Psoas muscle (tissue), 8 donors: ENCODE measurements around the gene BBS9. TPM values are rescaled to one million over a fixed set of nuclear protein-coding genes. Genes with fewer than 3 reads are reported as not detected.
A peak's percentile ranks its signal among the peaks of the same experiment; 100 is the strongest.

Experiments
- ATAC-seq, 4 donors: fragments of 200-7000 bp; cut with Tn5 transposase; one replicate each; pipeline ENCODE4 v1.9.1; 2020; ENCODE audit warnings: moderate library complexity in 3 of 4, mild to moderate bottlenecking in 2 of 4
- DNase-seq, 2 donors: peaks; one replicate each; pipeline ENCODE4 v3.0.0-alpha.2; 2020
- H3K27ac ChIP-seq: fragments of 200-600 bp; one replicate; pipeline ENCODE4 v1.8.0; 2022
- H3K27me3 ChIP-seq, 3 donors: fragments of 200-600 bp in 1 of 3; one replicate each; pipeline versions ENCODE4 v1.6.1 to v1.8.0; 2013 to 2022; ENCODE audit warnings: low read length in 2 of 3, mild to moderate bottlenecking in 2 of 3, moderate library complexity in 1 of 3; ENCODE audit not compliant: insufficient read depth in 3 of 3
- H3K36me3 ChIP-seq, 2 donors: fragments of 200-600 bp in 1 of 2; one replicate each; pipeline versions ENCODE4 v1.6.1 to v1.8.0; 2013 to 2022; ENCODE audit warnings: low read depth in 1 of 2, mild to moderate bottlenecking in 1 of 2, moderate library complexity in 1 of 2; ENCODE audit not compliant: insufficient read depth in 1 of 2
- H3K4me1 ChIP-seq: fragments of 200-600 bp; one replicate; pipeline ENCODE4 v1.8.0; 2022
- H3K4me3 ChIP-seq: fragments of 200-600 bp; one replicate; pipeline ENCODE4 v1.8.0; 2022; ENCODE audit warnings: mild to moderate bottlenecking
- H3K9me3 ChIP-seq: fragments of 200-600 bp; one replicate; pipeline ENCODE4 v1.8.0; 2022
- CTCF ChIP-seq: fragments of 200-600 bp; IDR thresholded peaks from one replicate; pipeline ENCODE4 v1.8.0; 2022; ENCODE audit warnings: antibody characterized with exemption
- WGBS, 3 donors: extraction: QIAGEN DNeasy Blood & Tissue Kit; methylation state at CpG; one replicate each; pipeline versions ENCODE4 v1.1.6 to v1.1.7; 2013; 5-methylcytosine and 5-hydroxymethylcytosine counted together
- intact Hi-C, 2 donors: fragments of 100-400 bp; cut with DNase I; formaldehyde crosslinking; loops; one replicate each; pipeline versions ENCODE4 v1.11.0 to v1.14.2; 2022
- polyA plus RNA-seq, 3 donors: library from polyadenylated mRNA; stranded (reverse); fragments of 200-250 nt; gene quantifications; one replicate each; pipeline ENCODE4 v1.2.3, GENCODE V29; 2013
- total RNA-seq, 4 donors: library from RNA; stranded (reverse); fragmentation: NEBNext Ultra II Directional in 2 of 4; extraction: Animal tissue kit (Norgen Biotek cat#: 25700) in 2 of 4; gene quantifications; one replicate each; pipeline versions ENCODE4 v1.2.1 to v1.2.4, GENCODE V29; 2021 to 2023
- donor health status: healthy with polysubstance abuse.
- donor health status: DM: no; HTN: no; CAD: no; lungs with moderate emphysema.
- donor health status: Bipolar disorder and iron deficiency.
- donor health status: healthy.
- donor health status: DM: yes; HTN: yes; CAD: no.
- donor health status: DM: no; HTN: no; CAD: no.
- donor health status: DM: no; HTN: no; CAD: no.
- donor health status: DM: yes; HTN: yes; CAD: no.

The BBS9 gene
- total and polyA plus RNA-seq, 7 donors, result 2.7 to 7.3 (median 4.1) TPM

- Histone ChIP-seq H3K27ac (no peak overlapping the region), H3K4me3 (no peak overlapping the region), H3K27me3 (no peaks in the 10 kb centered on the region), H3K4me1 (no peaks in the 10 kb centered on the region), H3K9me3 (no peaks in the 10 kb centered on the region), H3K36me3 (no peaks in the 10 kb centered on the region)
- 45 to 53% (median 47%) methylated on average over 2 of the region's 2 CpGs for WGBS, 3 donors
- TF ChIP-seq CTCF, result peak; percentile 64
- ATAC-seq (peak in 3 of 4 donors; percentile 42 to 72 (median 43)), DNase-seq (no peak)
- intact Hi-C loops, result loop anchor here (5.0 to 10.0 kb wide), 3 partner anchors 651 to 691 kb away; no protein-coding TSS in a partner anchor
These were observed 114.0 kb downstream of the BBS9 start for GRCh38 chr7:33243319-33243881.

GRCh38 chr7:33248671-33249070, 119.3 kb downstream of the BBS9 start:
- Histone ChIP-seq H3K27me3 (no peaks in the 10 kb centered on the region), H3K27ac (no peak overlapping the region), H3K4me1 (no peaks in the 10 kb centered on the region), H3K36me3 (no peaks in the 10 kb centered on the region), H3K4me3 (no peak overlapping the region), H3K9me3 (no peaks in the 10 kb centered on the region)
- DNase-seq (no peak), ATAC-seq (no peak)
- TF ChIP-seq CTCF, result no peak
- intact Hi-C loops, result loop anchor here (10.0 kb wide), 2 partner anchors 646 to 686 kb away; no protein-coding TSS in a partner anchor
- WGBS, 3 donors, result 80 to 81% (median 80%) methylated on average over 4 of the region's 4 CpGs

- Histone ChIP-seq H3K36me3 (no peaks in the 10 kb centered on the region), H3K4me3 (no peak overlapping the region), H3K27me3 (no peaks in the 10 kb centered on the region), H3K9me3 (no peaks in the 10 kb centered on the region), H3K27ac (no peak overlapping the region), H3K4me1 (no peaks in the 10 kb centered on the region)
- no peak for TF ChIP-seq CTCF
- intact Hi-C loops, result no loop called here
- DNase-seq (no peak), ATAC-seq (no peak)
These were observed 121.1 kb downstream of the BBS9 start for GRCh38 chr7:33250421-33250871.

GRCh38 chr7:33251301-33251700, 121.9 kb downstream of the BBS9 start:
- intact Hi-C loops, result no loop called here
- H3K36me3 ChIP-seq, result no peaks in the 10 kb centered on the region
- TF ChIP-seq CTCF, result no peak

GRCh38 chr7:33258491-33258951, 129.2 kb downstream of the BBS9 start:
- no peak overlapping the region for H3K4me3 ChIP-seq
- H3K27ac ChIP-seq, result no peak overlapping the region
- intact Hi-C loops, result no loop called here
- no peaks in the 10 kb centered on the region for H3K9me3 ChIP-seq
- H3K36me3 ChIP-seq, result no peaks in the 10 kb centered on the region
- no peak for ATAC-seq
- DNase-seq, result no peak
- H3K4me1 ChIP-seq, result peaks cover 3% of the 10 kb centered on the region
- no peaks in the 10 kb centered on the region for H3K27me3 ChIP-seq
- TF ChIP-seq CTCF, result no peak

More at GRCh38 chr7:33251301-33251700, 121.9 kb downstream of the BBS9 start:
- H3K4me3 ChIP-seq, result no peak overlapping the region
- no peaks in the 10 kb centered on the region for H3K4me1 ChIP-seq
- H3K27ac ChIP-seq, result no peak overlapping the region
- ATAC-seq (no peak), DNase-seq (no peak)
- H3K27me3 ChIP-seq, result no peaks in the 10 kb centered on the region
- H3K9me3 ChIP-seq, result no peaks in the 10 kb centered on the region
